OCI-LY1 (cell line): ENCODE results near the gene FBXL17.

Experiments
- H2AFZ ChIP-seq: fragments of 200-600 bp; sonication (generic), shearing (Covaris generic); 2 replicates; pipeline ENCODE4 v1.6.0; 2014; ENCODE audit warnings: antibody characterized with exemption, mild to moderate bottlenecking, low read length
- H3F3A ChIP-seq: fragments of 200-600 bp; sonication (generic), shearing (Covaris generic); 2 replicates; pipeline ENCODE4 v1.6.0; 2014; ENCODE audit warnings: mild to moderate bottlenecking, antibody characterized with exemption, low read length, moderate library complexity; ENCODE audit not compliant: insufficient read depth
- H3K27ac ChIP-seq: fragments of 200-600 bp; sonication (generic); 2 replicates; pipeline ENCODE4 v1.5.1; 2014; ENCODE audit warnings: low read length, mixed run types, mild to moderate bottlenecking, low read depth; ENCODE audit not compliant: poor library complexity, severe bottlenecking
- H3K27me3 ChIP-seq: fragments of 200-600 bp; sonication (generic); 2 replicates; pipeline ENCODE4 v1.6.0; 2014; ENCODE audit warnings: antibody characterized with exemption, mild to moderate bottlenecking, low read length, moderate library complexity; ENCODE audit not compliant: insufficient read depth
- H3K36me3 ChIP-seq: fragments of 200-600 bp; sonication (generic); 2 replicates; pipeline ENCODE4 v1.6.1; 2014; ENCODE audit warnings: mild to moderate bottlenecking, antibody characterized with exemption, low read length, moderate library complexity, mixed read lengths; ENCODE audit not compliant: insufficient read depth
- H3K4me1 ChIP-seq: fragments of 200-600 bp; sonication (generic); 2 replicates; pipeline ENCODE4 v1.5.1; 2014; ENCODE audit warnings: mild to moderate bottlenecking, low read length, moderate library complexity; ENCODE audit not compliant: insufficient read depth, severe bottlenecking
- H3K4me2 ChIP-seq: fragments of 200-600 bp; sonication (generic), shearing (Covaris generic); 2 replicates; pipeline ENCODE4 v1.6.1; 2014; ENCODE audit warnings: low read length
- H3K4me3 ChIP-seq: fragments of 200-600 bp; sonication (generic); 2 replicates; pipeline ENCODE4 v1.5.1; 2014; ENCODE audit warnings: low read length, low read depth, mild to moderate bottlenecking, mixed read lengths; ENCODE audit not compliant: poor library complexity, severe bottlenecking
- H3K79me2 ChIP-seq: fragments of 200-600 bp; shearing (Covaris generic); 2 replicates; pipeline ENCODE4 v1.6.1; 2016; ENCODE audit warnings: mixed run types, low read length, mixed read lengths; ENCODE audit not compliant: insufficient read depth
- H3K9ac ChIP-seq: fragments of 200-600 bp; sonication (generic), shearing (Covaris generic); 2 replicates; pipeline ENCODE4 v1.6.1; 2014; ENCODE audit warnings: mild to moderate bottlenecking, low read length, mixed read lengths
- H3K9me2 ChIP-seq: fragments of 200-600 bp; sonication (generic), shearing (Covaris generic); 2 replicates; pipeline ENCODE4 v1.6.1; 2014; ENCODE audit warnings: low read depth, mild to moderate bottlenecking, low read length, mixed read lengths
- H3K9me3 ChIP-seq: fragments of 200-600 bp; shearing (Covaris generic); 2 replicates; pipeline ENCODE4 v1.6.1; 2014; ENCODE audit warnings: low read length, mixed read lengths
- H4K20me1 ChIP-seq: fragments of 200-600 bp; sonication (generic), shearing (Covaris generic); 2 replicates; pipeline ENCODE4 v1.6.0; 2016; ENCODE audit warnings: mild to moderate bottlenecking, low read length; ENCODE audit not compliant: insufficient read depth
- CTCF ChIP-seq: fragments of 200-600 bp; sonication (generic), shearing (Covaris generic); IDR thresholded peaks from 2 replicates; pipeline ENCODE4 v1.5.1; 2017; ENCODE audit warnings: mild to moderate bottlenecking, antibody characterized with exemption, low read length, moderate library complexity, mixed read lengths
- EZH2 ChIP-seq: fragments of 200-600 bp; sonication (generic), shearing (Covaris generic); IDR thresholded peaks from 2 replicates; pipeline ENCODE4 v1.8.0; 2017; ENCODE audit warnings: borderline replicate concordance, mixed run types, mild to moderate bottlenecking, antibody characterized with exemption, low read length, moderate library complexity, mixed read lengths

The FBXL17 gene

GRCh38 chr5:108381954-108382783 is at the start of gene FBXL17:
FBXL17 (minus strand) TSS chr5:108382098.
- no peaks in the 10 kb centered on the region for H3K27me3 ChIP-seq
- no peaks in the 10 kb centered on the region for H4K20me1 ChIP-seq
- H3K4me1 ChIP-seq: peaks cover 33% of the 10 kb centered on the region
- TF ChIP-seq EZH2 (no peak), CTCF (no peak)
- H3F3A ChIP-seq: 0 out of 2 replicates have a peak, but pooled peaks cover 9% of the 10 kb centered on the region
- H3K36me3 ChIP-seq: 0 out of 2 replicates have a peak, but pooled peaks cover 5% of the 10 kb centered on the region
- peaks cover 22% of the 10 kb centered on the region; the same call in 1 of the 2 replicates for H3K79me2 ChIP-seq
- H3K4me2 ChIP-seq: peak within 1 kb of the TSS; percentile 91
- H3K4me3 ChIP-seq: peak within 1 kb of the TSS; percentile 79
- peaks cover 3% of the 10 kb centered on the region; the same call in 1 of the 2 replicates for H3K9me3 ChIP-seq
- H3K9ac ChIP-seq: peak within 1 kb of the TSS; percentile 89
- H3K9me2 ChIP-seq: no peaks in the 10 kb centered on the region
- H2AFZ ChIP-seq: no peak within 1 kb of the TSS
- peak within 1 kb of the TSS; percentile 87 for H3K27ac ChIP-seq

GRCh38 chr5:108430931-108431608 is 49.2 kb upstream of the FBXL17 start:
- Histone ChIP-seq H3F3A (no peaks in the 10 kb centered on the region), H3K27ac (no peak overlapping the region), H3K4me1 (peaks cover 13% of the 10 kb centered on the region), H3K4me3 (no peak overlapping the region), H3K79me2 (no peaks in the 10 kb centered on the region), H3K27me3 (no peaks in the 10 kb centered on the region), H3K9me2 (peaks cover 3% of the 10 kb centered on the region; the same call in 1 of the 2 replicates), H2AFZ (no peak overlapping the region), H3K9ac (no peak overlapping the region), H3K4me2 (no peak overlapping the region), H3K9me3 (no peaks in the 10 kb centered on the region), H4K20me1 (no peaks in the 10 kb centered on the region), H3K36me3 (no peaks in the 10 kb centered on the region; the same call in 1 of the 2 replicates)
- TF ChIP-seq CTCF (no peak), EZH2 (no peak)

GRCh38 chr5:108421713-108422112 is 39.8 kb upstream of the FBXL17 start:
- H3K9ac ChIP-seq: no peak overlapping the region
- TF ChIP-seq CTCF (no peak), EZH2 (no peak)
- no peak overlapping the region for H2AFZ ChIP-seq

More at GRCh38 chr5:108421713-108422112, 39.8 kb upstream of the FBXL17 start:
- Histone ChIP-seq H3F3A (no peaks in the 10 kb centered on the region), H3K4me3 (no peak overlapping the region), H3K79me2 (no peaks in the 10 kb centered on the region), H3K9me3 (0 out of 2 replicates have a peak, but pooled peaks cover under 1% of the 10 kb centered on the region), H3K27ac (no peak overlapping the region), H3K36me3 (no peaks in the 10 kb centered on the region), H3K4me1 (peaks cover 12% of the 10 kb centered on the region), H3K27me3 (no peaks in the 10 kb centered on the region), H3K9me2 (no peaks in the 10 kb centered on the region), H4K20me1 (no peaks in the 10 kb centered on the region), H3K4me2 (no peak overlapping the region)
